Osteoblast (primary cell): Measurements from ENCODE around the gene DGKB. TPM values are rescaled to one million over a fixed set of nuclear protein-coding genes. Genes with fewer than 3 reads are reported as not detected.
A peak's percentile ranks its signal among the peaks of the same experiment; 100 is the strongest.

Experiments used
- DNase-seq: peaks from one replicate; pipeline ENCODE4 v3.0.0; 2011; ENCODE audit warnings: low spot score, mixed read lengths; ENCODE audit not compliant: insufficient read length; ENCODE audit errors: missing footprints
- H2AFZ ChIP-seq: 2 replicates; pipeline ENCODE4 v1.6.0; 2011; ENCODE audit warnings: mild to moderate bottlenecking, low read length
- H3K27ac ChIP-seq: 2 replicates; pipeline ENCODE4 v1.5.1; 2011; ENCODE audit warnings: mild to moderate bottlenecking, low read depth, low read length, moderate library complexity
- H3K27me3 ChIP-seq: 2 replicates; pipeline ENCODE4 v1.6.0; 2012; ENCODE audit warnings: mild to moderate bottlenecking, control low read depth, inconsistent platforms, low read length, moderate library complexity; ENCODE audit not compliant: insufficient read depth
- H3K36me3 ChIP-seq: 2 replicates; pipeline ENCODE4 v1.5.1; 2011; ENCODE audit warnings: mild to moderate bottlenecking, low read length, control low read depth, moderate library complexity; ENCODE audit not compliant: insufficient read depth
- H3K4me1 ChIP-seq: 2 replicates; pipeline ENCODE4 v1.5.1; 2011; ENCODE audit warnings: mild to moderate bottlenecking, low read length, control low read depth, moderate library complexity; ENCODE audit not compliant: insufficient read depth
- H3K4me2 ChIP-seq: 2 replicates; pipeline ENCODE4 v1.6.0; 2011; ENCODE audit warnings: mild to moderate bottlenecking, low read length; ENCODE audit not compliant: insufficient read depth
- H3K4me3 ChIP-seq: fragments of 200-600 bp; sonication (generic); 3 replicates; pipeline ENCODE4 v1.5.1; 2012; ENCODE audit warnings: mild to moderate bottlenecking, low read length, inconsistent platforms; ENCODE audit not compliant: insufficient read depth
- H3K79me2 ChIP-seq: 2 replicates; pipeline ENCODE4 v1.6.0; 2012; ENCODE audit warnings: mild to moderate bottlenecking, low read length, control low read depth, inconsistent platforms; ENCODE audit not compliant: insufficient read depth
- H3K9me3 ChIP-seq: 2 replicates; pipeline ENCODE4 v1.5.1; 2011; ENCODE audit warnings: low read depth, low read length, control low read depth
- H4K20me1 ChIP-seq: 2 replicates; pipeline ENCODE4 v1.6.0; 2012; ENCODE audit warnings: mild to moderate bottlenecking, low read length, control low read depth; ENCODE audit not compliant: insufficient read depth
- CTCF ChIP-seq: IDR thresholded peaks from 2 replicates; pipeline ENCODE4 v1.5.1; 2011; ENCODE audit warnings: mild to moderate bottlenecking, low read depth, low read length, moderate library complexity; ENCODE audit errors: extremely low read depth
- total RNA-seq: library from RNA; depleted of rRNA; stranded (reverse); fragments of >200 nt; gene quantifications from 2 replicates; pipeline ENCODE4 v1.2.3, GENCODE V29; 2012

The DGKB gene
- total RNA-seq, 1 donor = 1.1 TPM

DNA sequence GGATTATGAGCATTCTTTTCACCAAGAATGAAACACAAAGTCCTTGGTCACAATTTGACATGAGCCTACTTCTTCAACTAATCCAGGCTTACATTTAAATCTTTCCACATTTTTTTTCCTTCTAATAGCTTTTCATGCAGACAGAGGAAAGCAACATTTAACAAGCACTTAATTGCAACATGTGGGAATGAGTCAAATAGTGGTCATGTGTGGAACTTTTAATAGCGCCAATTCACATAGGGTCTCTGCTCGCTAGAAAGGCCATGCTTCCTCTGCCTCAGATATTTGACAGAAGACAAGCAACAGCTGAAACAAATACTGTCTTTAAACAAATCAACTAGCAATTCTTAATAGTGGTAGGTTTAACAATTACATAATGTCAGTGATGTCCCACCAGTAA, 627.2 kb downstream of the DGKB start:
- Histone ChIP-seq H3K4me1 (no peaks in the 10 kb centered on the region), H3K4me3 (no peak overlapping the region), H3K27ac (no peak overlapping the region), H2AFZ (no peak overlapping the region), H3K4me2 (no peak overlapping the region), H3K27me3 (no peaks in the 10 kb centered on the region), H4K20me1 (no peaks in the 10 kb centered on the region), H3K36me3 (no peaks in the 10 kb centered on the region), H3K9me3 (no peaks in the 10 kb centered on the region), H3K79me2 (no peaks in the 10 kb centered on the region)
- no peak for TF ChIP-seq CTCF
- DNase-seq = no peak

GRCh38 chr7:14271441-14271840, 631.1 kb downstream of the DGKB start:
- Histone ChIP-seq H3K9me3 (no peaks in the 10 kb centered on the region), H3K27me3 (no peaks in the 10 kb centered on the region), H3K4me2 (no peak overlapping the region), H3K4me3 (no peak overlapping the region), H3K4me1 (no peaks in the 10 kb centered on the region), H4K20me1 (no peaks in the 10 kb centered on the region), H3K36me3 (no peaks in the 10 kb centered on the region), H3K79me2 (no peaks in the 10 kb centered on the region), H2AFZ (no peak overlapping the region), H3K27ac (no peak overlapping the region)
- TF ChIP-seq CTCF = no peak
- peak; percentile 1 for DNase-seq

DNA sequence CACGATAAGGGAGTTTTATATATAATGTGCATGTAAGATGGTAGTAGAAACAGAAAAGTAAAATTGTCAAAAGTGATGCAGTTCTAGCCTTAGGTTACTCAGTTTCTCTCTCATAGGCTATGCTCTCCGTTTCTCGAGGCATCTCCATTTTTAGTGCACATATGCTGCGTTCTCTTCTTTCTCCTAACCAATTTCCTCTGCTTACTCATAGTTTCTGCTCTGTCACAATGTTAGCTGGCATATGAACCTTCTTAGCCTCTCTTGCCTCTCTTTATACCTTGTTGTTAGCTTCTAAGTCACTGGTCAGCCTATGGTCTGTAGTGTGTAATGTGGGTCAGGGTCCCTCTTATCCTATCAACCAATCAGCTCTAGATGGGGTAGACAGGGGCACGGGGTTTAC, 632.5 kb downstream of the DGKB start:
- Histone ChIP-seq H3K27me3 (no peaks in the 10 kb centered on the region), H3K4me1 (no peaks in the 10 kb centered on the region), H3K9me3 (no peaks in the 10 kb centered on the region), H3K36me3 (no peaks in the 10 kb centered on the region), H3K27ac (no peak overlapping the region), H3K4me2 (no peak overlapping the region), H3K79me2 (no peaks in the 10 kb centered on the region), H4K20me1 (no peaks in the 10 kb centered on the region), H3K4me3 (no peak overlapping the region), H2AFZ (no peak overlapping the region)
- no peak for TF ChIP-seq CTCF
- DNase-seq = no peak

DNA sequence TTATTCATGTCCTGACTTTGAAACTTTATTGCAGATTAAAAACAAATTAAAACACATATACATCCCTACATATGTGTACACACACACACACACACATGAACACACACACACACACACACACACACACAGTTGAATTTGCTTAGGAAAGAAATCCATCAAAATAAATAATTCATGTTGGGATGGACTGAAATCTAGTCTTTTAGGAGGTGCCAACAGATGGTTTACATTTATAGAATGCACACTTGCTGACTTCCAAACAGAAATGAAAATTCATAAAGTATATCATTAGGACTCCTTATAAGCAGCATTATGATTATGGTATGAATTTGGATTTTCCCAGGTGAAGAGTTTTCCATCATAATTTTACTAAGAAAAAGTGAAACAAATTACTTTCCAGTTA, 642.5 kb downstream of the DGKB start:
- Histone ChIP-seq H3K4me1 (no peaks in the 10 kb centered on the region), H2AFZ (no peak overlapping the region), H3K27ac (no peak overlapping the region), H3K4me2 (no peak overlapping the region), H4K20me1 (no peaks in the 10 kb centered on the region), H3K9me3 (no peaks in the 10 kb centered on the region), H3K4me3 (no peak overlapping the region), H3K79me2 (no peaks in the 10 kb centered on the region), H3K36me3 (no peaks in the 10 kb centered on the region), H3K27me3 (no peaks in the 10 kb centered on the region)
- no peak for TF ChIP-seq CTCF
- no peak for DNase-seq
